Calu3 (cell line): ENCODE data around the gene ASB10. TPM values are rescaled to one million over a fixed set of nuclear protein-coding genes. Genes with fewer than 3 reads are reported as not detected.

Source experiments
- BruUV-seq: library from RNA; stranded (reverse); fragments of 400-500 nt; replicated peaks from 2 replicates; lab custom pipeline; 2021; lab: Mats Ljungman, UMichigan
- CTCF ChIA-PET: fragments of 300-600 bp; sonication (Branson Sonifier 250); formaldehyde crosslinking; loops from one replicate; lab custom pipeline; 2022; ENCODE audit warnings: antibody characterized with exemption; lab: Charles Lee
- DNase-seq: peaks from one replicate; pipeline ENCODE4 v3.0.0; 2022
- H3K27ac Mint-ChIP-seq: one replicate; pipeline ENCODE4 v1.8.0; 2022; ENCODE audit warnings: mixed read lengths; ENCODE audit not compliant: unreplicated experiment
- H3K27me3 Mint-ChIP-seq: one replicate; pipeline ENCODE4 v1.8.0; 2022; ENCODE audit warnings: mixed read lengths; ENCODE audit not compliant: unreplicated experiment
- H3K36me3 Mint-ChIP-seq: one replicate; pipeline ENCODE4 v1.8.0; 2022; ENCODE audit warnings: mild to moderate bottlenecking, moderate library complexity, mixed read lengths; ENCODE audit not compliant: insufficient read depth, unreplicated experiment
- H3K4me1 Mint-ChIP-seq: one replicate; pipeline ENCODE4 v1.8.0; 2022; ENCODE audit warnings: mild to moderate bottlenecking, low read depth, mixed read lengths; ENCODE audit not compliant: unreplicated experiment
- H3K4me3 Mint-ChIP-seq: one replicate; pipeline ENCODE4 v1.8.0; 2022; ENCODE audit warnings: mild to moderate bottlenecking, low read depth, moderate library complexity, mixed read lengths; ENCODE audit not compliant: unreplicated experiment
- H3K9me3 Mint-ChIP-seq: one replicate; pipeline ENCODE4 v1.8.0; 2022; ENCODE audit warnings: low read depth, mixed read lengths; ENCODE audit not compliant: unreplicated experiment
- intact Hi-C: fragments of 100-400 bp; cut with micrococcal nuclease; formaldehyde crosslinking; loops from one replicate; pipeline ENCODE4 v1.10.0; 2022; ENCODE audit not compliant: unreplicated experiment
- total RNA-seq: library from RNA; stranded (reverse); gene quantifications from 2 replicates; pipeline ENCODE4 v1.2.3, GENCODE V29; 2022
- TF ChIP-seq, protein P1 (sequence below): fragments of 200-600 bp; IDR thresholded peaks from one replicate; pipeline ENCODE4 v1.8.0; 2022; ENCODE audit warnings: antibody characterized with exemption; ENCODE audit not compliant: unreplicated experiment

Gene ASB10
- total RNA-seq, 1 experiment from 2014 or later = not detected

DNA sequence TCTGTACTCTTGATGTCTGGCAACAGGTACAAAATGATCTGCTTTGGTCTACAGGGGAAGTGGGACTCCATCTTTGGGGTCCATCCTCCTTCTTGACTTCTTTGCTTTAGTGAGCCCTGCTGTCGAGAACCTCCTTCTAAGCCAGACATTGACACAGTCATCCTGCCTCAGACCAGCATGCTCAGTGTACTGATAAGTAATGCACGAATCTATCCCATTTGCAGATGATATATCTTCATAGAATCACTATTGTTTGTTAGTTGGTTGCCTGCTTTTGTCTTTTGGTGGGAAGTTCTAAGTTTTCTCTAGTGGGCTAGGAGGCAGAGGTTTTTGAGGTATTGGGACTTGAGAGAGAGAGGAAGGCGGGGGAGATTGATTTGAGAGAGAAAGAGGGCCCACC is 14.3 kb upstream of the ASB10 start:
- CTCF ChIA-PET = no interaction called here
- H3K4me1 Mint-ChIP-seq = no peaks in the 10 kb centered on the region
- BruUV-seq = no TSS peak
- TF ChIP-seq, protein P1, sequence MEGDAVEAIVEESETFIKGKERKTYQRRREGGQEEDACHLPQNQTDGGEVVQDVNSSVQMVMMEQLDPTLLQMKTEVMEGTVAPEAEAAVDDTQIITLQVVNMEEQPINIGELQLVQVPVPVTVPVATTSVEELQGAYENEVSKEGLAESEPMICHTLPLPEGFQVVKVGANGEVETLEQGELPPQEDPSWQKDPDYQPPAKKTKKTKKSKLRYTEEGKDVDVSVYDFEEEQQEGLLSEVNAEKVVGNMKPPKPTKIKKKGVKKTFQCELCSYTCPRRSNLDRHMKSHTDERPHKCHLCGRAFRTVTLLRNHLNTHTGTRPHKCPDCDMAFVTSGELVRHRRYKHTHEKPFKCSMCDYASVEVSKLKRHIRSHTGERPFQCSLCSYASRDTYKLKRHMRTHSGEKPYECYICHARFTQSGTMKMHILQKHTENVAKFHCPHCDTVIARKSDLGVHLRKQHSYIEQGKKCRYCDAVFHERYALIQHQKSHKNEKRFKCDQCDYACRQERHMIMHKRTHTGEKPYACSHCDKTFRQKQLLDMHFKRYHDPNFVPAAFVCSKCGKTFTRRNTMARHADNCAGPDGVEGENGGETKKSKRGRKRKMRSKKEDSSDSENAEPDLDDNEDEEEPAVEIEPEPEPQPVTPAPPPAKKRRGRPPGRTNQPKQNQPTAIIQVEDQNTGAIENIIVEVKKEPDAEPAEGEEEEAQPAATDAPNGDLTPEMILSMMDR = no peak
- no peaks in the 10 kb centered on the region for H3K27me3 Mint-ChIP-seq
- no peaks in the 10 kb centered on the region for H3K9me3 Mint-ChIP-seq
- no peaks in the 10 kb centered on the region for H3K36me3 Mint-ChIP-seq
- intact Hi-C loops = no loop called here
- DNase-seq = no peak
- H3K4me3 Mint-ChIP-seq = no peak overlapping the region
- H3K27ac Mint-ChIP-seq = no peak overlapping the region

DNA sequence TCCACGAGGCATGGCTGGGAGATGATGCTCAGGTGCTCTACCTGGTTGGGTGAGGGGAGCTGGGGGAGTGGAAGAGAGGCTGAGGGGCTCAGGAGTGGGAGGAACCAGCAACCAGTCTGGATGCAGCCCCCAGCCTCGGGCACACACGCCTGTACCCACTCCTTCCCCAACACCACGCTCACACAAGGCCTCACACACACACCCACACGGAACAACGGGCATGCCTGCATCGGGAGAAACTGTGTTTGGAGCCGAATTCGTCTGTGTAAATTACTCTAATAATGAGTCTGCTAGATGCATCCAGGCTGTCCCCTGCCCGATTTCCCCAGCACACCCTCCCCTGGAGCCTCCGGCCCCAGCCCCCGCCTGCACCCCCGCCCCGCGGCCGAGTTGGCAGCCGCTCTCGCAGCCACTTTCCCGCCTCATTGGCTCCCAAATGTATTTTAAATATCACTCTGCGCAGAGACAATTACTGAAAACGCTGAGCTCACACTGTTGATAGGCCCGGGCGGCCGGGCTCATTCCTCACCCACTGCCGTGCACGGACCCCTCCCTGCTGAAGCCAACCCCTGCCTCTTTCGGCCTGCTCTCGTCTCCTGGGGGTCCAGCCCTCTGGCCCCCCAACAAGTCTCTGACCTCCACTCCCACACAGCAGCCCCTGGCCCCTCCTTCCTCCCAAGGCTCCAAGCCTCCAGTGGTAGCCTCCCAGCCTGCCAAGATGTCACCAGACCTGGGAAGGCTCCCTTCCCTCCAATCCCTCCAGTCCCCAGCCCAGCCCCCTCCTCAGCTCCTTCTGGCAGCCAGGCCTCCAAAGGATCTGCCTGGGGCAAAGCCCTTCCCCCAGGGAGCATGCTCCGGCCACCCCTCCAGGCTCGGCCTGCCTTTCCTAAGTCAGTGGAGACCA is 12.1 kb upstream of the ASB10 start:
- no peak overlapping the region for H3K4me3 Mint-ChIP-seq

DNA sequence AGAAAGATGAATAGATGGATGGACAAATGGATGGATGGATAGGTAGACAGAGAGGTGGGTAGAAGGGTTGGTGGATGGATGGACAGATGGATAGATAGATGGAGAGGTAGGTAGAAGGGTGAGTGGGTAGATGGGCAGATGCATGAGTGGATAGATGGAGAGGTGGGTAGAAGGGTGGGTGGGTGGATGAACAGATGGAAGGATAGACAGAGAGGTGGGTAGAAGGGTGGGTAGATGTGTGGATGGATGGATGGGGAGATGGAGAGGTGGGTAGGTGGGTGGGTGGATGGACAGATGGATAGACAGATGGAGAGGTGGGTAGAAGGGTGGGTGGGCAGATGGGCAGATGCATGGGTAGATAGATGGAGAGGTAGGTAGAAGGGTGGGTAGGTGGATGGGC is 10.9 kb upstream of the ASB10 start:
- peaks cover 7% of the 10 kb centered on the region for H3K36me3 Mint-ChIP-seq
- H3K9me3 Mint-ChIP-seq = no peaks in the 10 kb centered on the region
- no peak overlapping the region for H3K27ac Mint-ChIP-seq
- DNase-seq = no peak
- intact Hi-C loops = no loop called here
- TF ChIP-seq, protein P1 = no peak
- BruUV-seq = no TSS peak
- no peaks in the 10 kb centered on the region for H3K4me1 Mint-ChIP-seq
- CTCF ChIA-PET = no interaction called here
- no peaks in the 10 kb centered on the region for H3K27me3 Mint-ChIP-seq
- no peak overlapping the region for H3K4me3 Mint-ChIP-seq

More for the DNA sequence above, 12.1 kb upstream of the ASB10 start:
- Mint-ChIP-seq H3K4me1 (no peaks in the 10 kb centered on the region), H3K9me3 (no peaks in the 10 kb centered on the region), H3K27me3 (no peaks in the 10 kb centered on the region), H3K36me3 (peaks cover 7% of the 10 kb centered on the region), H3K27ac (no peak overlapping the region)
- BruUV-seq = no TSS peak
- TF ChIP-seq, protein P1 = no peak
- CTCF ChIA-PET = interaction anchor here (0.7 kb wide), 1 partner anchor 10 kb away, joined by 3 read pairs; no protein-coding TSS in a partner anchor
- intact Hi-C loops = no loop called here
- no peak for DNase-seq

DNA sequence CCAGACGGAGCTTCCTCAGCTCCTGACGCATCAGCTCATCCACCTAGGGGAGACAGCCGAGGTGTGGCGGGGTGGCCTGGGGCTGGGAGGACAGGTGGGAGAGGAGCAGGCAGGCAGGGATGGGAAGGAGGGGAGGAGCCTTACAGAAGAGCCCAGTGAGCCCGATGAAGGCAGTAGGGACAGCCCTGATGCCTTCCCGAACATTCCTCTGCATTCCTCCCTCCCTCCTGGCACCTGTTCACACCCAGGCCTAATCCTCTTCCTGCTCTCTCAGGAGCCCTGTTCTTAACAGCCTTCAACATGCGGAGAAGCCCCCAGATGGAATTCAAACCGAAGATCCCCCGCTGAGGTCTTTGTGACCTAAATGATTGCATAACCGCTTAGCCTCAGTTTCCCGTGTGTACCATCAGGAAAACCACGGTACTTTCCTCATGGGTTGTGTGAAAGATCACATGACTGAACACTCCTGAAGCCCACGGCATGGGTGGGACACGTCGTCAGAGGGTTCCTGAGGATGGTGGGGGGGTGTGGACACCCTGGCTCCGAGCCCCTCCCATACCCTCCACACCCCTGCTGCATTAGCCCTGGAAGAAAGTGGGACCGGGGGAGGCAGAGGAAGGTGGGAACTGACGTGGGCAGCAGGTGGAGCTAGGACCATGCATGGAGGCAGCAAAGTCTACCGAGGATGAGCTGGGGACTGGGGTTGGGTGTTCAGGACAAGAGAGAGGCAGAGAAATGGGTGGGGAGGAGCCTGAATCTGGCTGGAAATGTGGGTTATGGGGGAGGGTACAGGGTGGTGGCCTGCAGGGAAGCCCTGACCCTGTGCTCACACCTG is 8.8 kb upstream of the ASB10 start:
- intact Hi-C loops = no loop called here
- Mint-ChIP-seq H3K27me3 (peaks cover 8% of the 10 kb centered on the region), H3K27ac (no peak overlapping the region), H3K36me3 (peaks cover 7% of the 10 kb centered on the region), H3K4me3 (no peak overlapping the region), H3K9me3 (no peaks in the 10 kb centered on the region), H3K4me1 (no peaks in the 10 kb centered on the region)
- TF ChIP-seq, protein P1 = no peak
- CTCF ChIA-PET = interaction anchor here (0.5 kb wide), 1 partner anchor 33 kb away, joined by 3 read pairs; no protein-coding TSS in a partner anchor
- no peak for DNase-seq
- no TSS peak for BruUV-seq
